COLO829 (cell line): Measurements from ENCODE around the gene GUCD1.

ENCODE experiments used
- DNase-seq: peaks from one replicate; pipeline ENCODE4 v3.0.0; 2012; ENCODE audit warnings: low spot score

The GUCD1 gene

GRCh38 chr22:24525416-24526037, 29.4 kb downstream of the GUCD1 start:
- DNase-seq, result peak; percentile 89

GRCh38 chr22:24523873-24524272, 31.1 kb downstream of the GUCD1 start:
- no peak for DNase-seq

DNA sequence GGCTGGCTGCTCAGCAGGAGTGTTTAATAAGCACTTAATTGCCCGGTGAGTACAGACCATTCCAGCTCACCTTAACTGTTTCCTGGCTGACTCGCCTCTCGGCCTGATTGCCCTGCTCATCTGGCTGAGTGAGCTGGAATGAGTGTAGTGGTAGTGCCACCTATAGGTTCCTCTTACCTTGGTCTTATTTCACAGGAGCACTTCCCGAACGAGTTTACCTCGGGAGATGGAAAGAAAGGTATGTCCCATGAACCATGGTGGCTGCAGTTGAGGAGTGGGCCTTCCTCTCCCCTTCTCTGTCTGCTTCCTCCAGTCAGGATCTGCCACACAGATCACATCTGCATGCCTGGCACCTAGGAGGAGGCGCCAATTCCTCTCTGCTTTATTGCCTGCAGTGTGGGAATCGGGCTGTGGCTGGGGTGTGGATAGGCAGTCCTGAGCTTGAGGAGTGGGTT, 33.1 kb downstream of the GUCD1 start:
- DNase-seq, result peak; percentile 58

GRCh38 chr22:24519496-24519895, 35.4 kb downstream of the GUCD1 start:
- no peak for DNase-seq

- no peak for DNase-seq
Observed at GRCh38 chr22:24518771-24519485, 36.0 kb downstream of the GUCD1 start.

DNA sequence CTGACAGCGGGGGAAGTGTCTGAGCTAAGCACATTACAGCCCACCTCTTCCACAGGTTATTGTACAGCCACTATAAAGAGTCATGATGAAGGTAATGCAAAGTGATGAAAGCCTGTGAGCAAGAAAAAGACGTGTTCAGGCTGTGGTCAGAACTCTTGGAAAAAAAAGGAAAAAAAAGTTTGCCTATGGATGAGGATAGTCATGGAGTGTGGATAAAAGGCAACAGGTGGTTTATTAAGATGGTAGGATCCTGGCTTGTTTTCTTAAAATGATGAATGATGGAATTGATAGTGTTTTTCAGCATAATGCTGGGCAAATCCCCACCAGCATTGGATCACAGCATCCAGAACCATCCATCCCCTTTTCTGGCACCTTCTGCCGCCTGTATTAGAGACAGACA, 36.7 kb downstream of the GUCD1 start:
- no peak for DNase-seq

GRCh38 chr22:24517446-24517845, 37.5 kb downstream of the GUCD1 start:
- no peak for DNase-seq

- DNase-seq, result peak; percentile 28
Observed at GRCh38 chr22:24516301-24516737, 38.6 kb downstream of the GUCD1 start.

- DNase-seq, result no peak
Observed at GRCh38 chr22:24515027-24515338, 40.0 kb downstream of the GUCD1 start.

DNA sequence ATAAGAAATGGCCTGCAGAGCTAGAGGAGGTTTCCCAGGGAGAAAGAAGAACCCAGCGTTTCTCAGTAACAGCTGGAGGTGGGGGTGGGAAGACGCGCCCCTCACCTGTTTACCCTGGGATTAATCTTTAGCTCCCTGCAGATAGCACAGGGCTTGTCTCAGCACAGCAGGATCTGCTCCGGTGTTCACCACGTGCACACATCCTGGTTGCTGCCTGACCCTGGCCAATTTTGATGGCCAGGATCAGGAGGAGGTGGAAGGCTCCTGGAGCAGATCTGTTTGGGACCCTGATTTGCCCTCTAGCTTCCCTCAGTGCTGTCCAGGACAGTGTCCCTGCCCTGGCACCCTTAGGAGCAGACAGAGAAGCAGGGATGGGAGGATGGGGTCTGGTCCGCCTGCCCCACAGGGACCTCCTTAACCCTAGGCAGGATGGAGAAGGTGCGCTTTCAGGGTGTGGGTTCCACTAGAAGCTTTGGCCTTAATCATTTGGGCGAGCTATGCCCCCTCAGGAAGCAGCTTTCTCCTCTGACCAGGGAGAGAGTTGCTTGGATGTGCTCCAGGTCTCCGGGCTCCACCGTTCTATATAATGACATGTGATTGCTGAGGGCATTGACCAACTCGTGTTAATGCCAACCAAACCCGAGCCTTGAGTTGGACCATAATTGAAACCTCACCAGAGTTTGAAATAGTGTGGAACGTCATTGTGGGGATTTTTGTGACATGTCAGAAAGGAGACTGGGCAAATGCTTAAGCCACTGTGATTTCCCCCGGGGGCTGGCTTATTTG, 40.5 kb downstream of the GUCD1 start:
- DNase-seq, result no peak

DNA sequence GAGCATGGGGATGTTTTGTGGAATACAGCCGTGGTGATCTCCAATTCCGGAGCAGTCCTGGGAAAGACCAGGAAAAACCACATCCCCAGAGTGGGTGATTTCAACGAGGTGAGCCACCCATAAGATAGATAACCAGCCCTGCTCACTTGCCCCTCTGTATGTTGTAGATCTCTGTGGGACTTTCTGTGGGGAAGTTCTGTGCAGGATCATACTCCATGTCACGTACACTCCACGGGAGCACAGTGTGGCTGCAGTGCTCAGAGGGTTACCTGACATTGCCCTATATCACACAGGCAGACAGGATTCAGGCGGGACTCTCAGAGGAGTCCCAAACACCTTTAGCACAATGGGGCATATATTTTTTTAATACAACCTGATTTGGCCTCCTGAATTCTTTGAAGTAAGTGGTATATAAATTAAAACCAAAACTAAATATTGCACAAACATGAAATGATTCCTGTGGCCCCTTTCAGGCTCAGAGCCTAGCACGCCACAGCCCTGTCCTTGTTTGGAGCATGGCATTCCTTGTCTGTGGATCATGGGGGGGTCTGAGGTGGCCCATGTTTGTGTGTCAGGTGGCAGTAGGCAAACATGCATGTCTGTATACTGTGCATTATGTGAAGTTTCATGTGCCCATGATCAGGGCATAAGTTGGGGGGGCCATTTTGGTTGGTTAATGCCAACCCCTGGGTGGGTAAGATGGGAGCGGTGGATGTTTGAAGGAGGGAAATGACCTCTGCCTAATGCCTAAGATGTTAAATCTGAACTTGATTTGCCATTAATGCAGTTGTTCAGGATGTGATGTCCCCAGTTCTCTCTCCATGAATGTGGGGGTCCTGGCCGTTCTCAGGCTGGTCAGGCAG, 41.3 kb downstream of the GUCD1 start:
- DNase-seq, result no peak

DNA sequence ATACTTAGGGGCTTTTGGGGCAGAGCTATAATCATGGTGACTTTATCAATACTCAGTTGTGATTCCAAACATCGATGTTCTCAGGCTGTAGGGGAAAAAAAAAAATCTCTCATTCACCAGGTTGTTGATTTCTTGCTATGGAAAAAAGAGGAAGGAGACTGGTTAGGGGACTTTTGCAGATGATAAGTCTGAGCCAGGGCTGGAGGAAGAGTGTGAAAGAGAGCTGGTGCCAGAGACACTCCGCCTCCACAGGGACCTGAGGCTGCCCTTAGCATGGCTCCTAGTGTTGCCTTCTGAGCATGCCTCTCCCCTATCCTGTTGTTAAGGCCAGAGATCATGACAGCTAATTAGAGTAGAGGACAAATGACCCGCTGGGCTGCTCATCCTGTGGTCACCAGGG, 42.9 kb downstream of the GUCD1 start:
- no peak for DNase-seq

DNA sequence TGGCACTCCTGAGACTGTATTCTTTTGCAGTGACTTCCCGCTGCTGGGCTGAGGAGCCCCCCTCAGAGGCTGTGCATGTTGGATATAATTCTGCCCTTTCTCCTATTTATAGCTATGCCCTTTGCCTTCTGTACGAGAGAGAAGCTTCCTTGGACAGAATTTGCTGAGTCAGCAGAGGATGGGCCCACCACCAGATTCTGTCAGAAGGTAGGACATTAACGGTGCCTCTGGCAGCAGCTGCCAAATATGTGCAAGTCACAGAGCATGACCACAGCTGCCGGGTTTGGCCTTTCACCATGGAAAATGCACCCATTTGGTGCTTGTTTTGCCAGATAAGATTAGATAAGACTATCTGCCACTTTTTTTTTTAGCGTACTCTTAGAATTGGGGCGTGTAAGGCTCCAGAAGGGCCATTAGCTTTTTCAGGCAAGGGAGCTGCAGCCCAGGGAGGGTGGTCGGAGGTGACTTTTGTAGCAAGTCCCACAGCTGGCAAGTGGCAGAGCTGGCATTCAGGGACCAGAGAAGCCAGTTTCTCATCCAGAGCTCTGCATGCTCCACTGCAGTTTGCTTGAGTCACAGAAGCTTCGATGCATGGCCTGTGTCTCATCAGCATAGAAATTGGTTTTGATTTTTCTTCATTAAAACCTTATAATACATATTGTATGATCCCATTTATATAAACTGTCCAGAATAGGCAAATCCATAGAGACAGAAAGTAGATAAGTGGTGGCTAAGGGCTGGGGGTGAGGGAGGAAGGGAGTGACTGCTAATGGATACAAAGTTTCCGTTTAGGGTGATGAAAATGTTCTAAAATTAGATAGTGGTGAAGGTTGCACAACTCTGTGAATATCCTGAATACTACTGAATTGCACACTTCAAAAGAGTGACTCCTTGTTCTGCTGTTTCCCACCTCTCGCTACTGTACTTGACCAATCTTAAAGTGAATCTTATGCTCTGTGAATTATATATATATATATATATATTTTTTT, 44.0 kb downstream of the GUCD1 start:
- DNase-seq, result no peak

GRCh38 chr22:24507716-24508115, 47.2 kb downstream of the GUCD1 start:
- no peak for DNase-seq

DNA sequence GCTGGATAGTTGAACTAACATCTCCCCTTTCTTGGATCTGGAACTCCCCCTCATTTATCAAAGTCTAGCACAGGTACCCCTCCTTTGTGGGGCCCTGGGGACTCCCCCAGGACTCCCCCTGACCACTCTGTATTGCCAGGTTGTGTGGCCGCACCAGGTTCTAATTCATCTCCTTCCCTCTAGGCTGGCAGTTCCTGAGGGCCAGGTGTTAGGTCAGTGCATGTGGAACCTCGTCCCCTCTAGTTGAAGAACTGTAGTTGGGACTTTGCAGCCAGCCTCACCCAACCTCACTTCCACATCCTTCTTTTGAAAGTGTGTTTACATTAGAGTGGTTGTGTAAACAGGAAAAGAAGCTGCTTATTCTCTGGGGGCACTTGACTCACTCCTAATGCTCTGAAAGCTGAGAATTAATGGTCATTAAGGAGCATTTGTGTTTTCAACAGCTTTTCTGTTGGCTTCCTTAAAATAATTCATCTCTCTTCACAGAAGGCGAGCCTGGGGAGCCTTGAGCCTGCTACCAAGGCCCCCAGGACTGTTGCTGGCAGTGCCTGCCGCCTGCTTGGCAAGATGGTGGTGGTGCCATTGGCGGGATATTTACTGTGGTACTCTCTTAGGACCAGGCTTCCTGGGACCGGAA, 48.0 kb downstream of the GUCD1 start:
- no peak for DNase-seq

DNA sequence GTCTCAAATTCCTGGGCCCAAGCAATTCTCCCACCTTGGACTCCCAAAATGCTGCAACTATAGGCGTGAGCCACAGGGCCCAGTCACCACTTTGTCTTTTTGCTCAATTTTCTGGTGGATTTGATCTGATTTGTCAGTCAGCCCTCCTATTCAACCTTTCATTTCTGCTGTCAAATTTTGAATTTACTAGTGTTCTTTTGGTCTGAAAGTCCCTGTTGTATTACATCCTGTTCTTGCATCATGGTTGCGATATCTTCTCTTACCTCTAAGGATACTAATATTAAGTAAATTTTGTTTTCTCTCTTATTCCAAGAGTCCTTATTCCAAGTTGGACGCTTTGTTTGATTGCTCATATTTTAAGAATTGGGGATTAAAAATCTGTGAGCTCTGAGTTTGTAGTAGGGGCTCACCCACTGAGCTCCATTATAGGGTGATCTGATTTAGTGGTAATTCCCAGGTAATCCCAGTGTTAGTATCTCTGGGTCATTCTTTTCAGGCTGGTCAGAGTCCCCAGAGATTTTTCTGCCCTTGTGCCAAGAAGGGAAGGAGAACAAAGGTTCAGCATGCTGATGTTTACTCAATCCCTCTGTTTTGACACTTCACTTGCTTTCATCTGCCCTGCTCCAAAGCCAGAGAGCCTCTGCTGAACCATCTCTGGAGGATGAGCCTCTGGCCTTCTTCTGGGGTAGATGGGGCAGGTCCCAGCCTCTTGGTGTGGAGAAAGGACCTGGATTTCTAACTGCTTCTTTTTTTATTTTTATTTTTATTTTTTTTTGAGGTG, 49.8 kb downstream of the GUCD1 start:
- no peak for DNase-seq

GRCh38 chr22:24504540-24504939, 50.4 kb downstream of the GUCD1 start:
- DNase-seq, result no peak

DNA sequence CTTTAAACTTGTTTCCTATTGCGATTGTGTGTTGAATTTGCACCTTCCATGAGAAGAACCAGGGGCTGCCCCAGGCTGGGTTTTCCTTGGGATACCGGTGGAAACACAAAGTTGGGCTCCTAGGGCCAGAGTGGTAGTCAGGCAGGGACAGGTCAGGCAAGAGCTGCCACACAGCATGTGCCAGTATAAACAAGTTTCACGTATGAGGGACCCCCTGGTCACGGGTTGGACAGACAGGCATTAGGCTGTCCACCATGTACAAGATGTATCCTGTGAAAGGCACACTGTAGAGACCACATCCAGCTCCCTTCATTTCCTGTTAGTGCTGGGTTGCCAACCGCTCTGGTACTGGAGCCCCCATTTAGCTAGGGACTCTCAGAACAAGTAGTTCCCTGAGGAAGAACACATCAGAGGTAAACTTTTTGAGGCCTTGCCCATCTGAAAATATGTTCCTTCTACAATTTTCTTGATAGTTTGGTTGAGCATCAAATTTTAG, 51.0 kb downstream of the GUCD1 start:
- DNase-seq, result no peak

- DNase-seq, result peak; percentile 87
Observed at GRCh38 chr22:24503137-24503842, 51.6 kb downstream of the GUCD1 start.
